ENCODE results near the gene CREB1.
A peak's percentile ranks its signal among the peaks of the same experiment; 100 is the strongest.
"Not testable (repeated sequence)": the region's sequence is repeated elsewhere in the genome, so short reads cannot be mapped to it uniquely, and the experiment has no call there.

The CREB1 gene

GRCh38 chr2:207621501-207622039 is 91.8 kb downstream of the CREB1 start:
- no peak for DNase-seq

- DNase-seq: peak; percentile 79
These were observed 94.6 kb downstream of the CREB1 start for GRCh38 chr2:207624185-207625013.

GRCh38 chr2:207625014-207625907 is 95.5 kb downstream of the CREB1 start, which contains the start of gene METTL21A:
Gene METTL21A, minus strand, starts transcription at chr2:207625394. Its CDS starts 1,019 bp downstream, at chr2:207624375.
- peak; percentile 91 for DNase-seq

- no peak for DNase-seq
These were observed 99.8 kb downstream of the CREB1 start for GRCh38 chr2:207629553-207629952.

GRCh38 chr2:207630491-207630890 is 100.7 kb downstream of the CREB1 start:
- DNase-seq: no peak

GRCh38 chr2:207632575-207633493 is 103.1 kb downstream of the CREB1 start:
- no peak for DNase-seq

- no peak for DNase-seq
These were observed 103.9 kb downstream of the CREB1 start for GRCh38 chr2:207633686-207634085.

GRCh38 chr2:207635468-207636200 is 105.9 kb downstream of the CREB1 start:
- DNase-seq: no peak

GRCh38 chr2:207639288-207639687 is 109.5 kb downstream of the CREB1 start:
- not testable (repeated sequence) for DNase-seq

GRCh38 chr2:207640160-207640559 is 110.4 kb downstream of the CREB1 start:
- no peak for DNase-seq

GRCh38 chr2:207640661-207641060 is 110.9 kb downstream of the CREB1 start:
- DNase-seq: no peak

- DNase-seq: no peak
These were observed 114.1 kb downstream of the CREB1 start for GRCh38 chr2:207643892-207644291.

- DNase-seq: not testable (repeated sequence)
These were observed 116.8 kb downstream of the CREB1 start for GRCh38 chr2:207646582-207646981.
